Skeletal muscle tissue (tissue), 4 donors: ENCODE results near the gene CLPX. TPM values are rescaled to one million over a fixed set of nuclear protein-coding genes. Genes with fewer than 3 reads are reported as not detected.
A peak's percentile ranks its signal among the peaks of the same experiment; 100 is the strongest.

Experiments
- H3K27ac ChIP-seq: one replicate; pipeline ENCODE4 v1.7.0; 2013; ENCODE audit warnings: mild to moderate bottlenecking, low read depth, low read length, inconsistent platforms
- H3K27me3 ChIP-seq, 3 donors: one replicate each; pipeline ENCODE4 v1.7.0; 2013; ENCODE audit warnings: low read length in 3 of 3; ENCODE audit not compliant: control insufficient read depth in 3 of 3, insufficient read depth in 3 of 3
- H3K36me3 ChIP-seq, 3 donors: one replicate each; pipeline ENCODE4 v1.7.0; 2013; ENCODE audit warnings: low read length in 3 of 3; ENCODE audit not compliant: control insufficient read depth in 3 of 3, insufficient read depth in 3 of 3
- H3K4me1 ChIP-seq, 3 donors: one replicate each; pipeline ENCODE4 v1.7.0; 2013; ENCODE audit warnings: low read length in 3 of 3, mild to moderate bottlenecking in 3 of 3; ENCODE audit not compliant: control insufficient read depth in 3 of 3, insufficient read depth in 3 of 3
- H3K4me3 ChIP-seq, 3 donors: one replicate each; pipeline ENCODE4 v1.7.0; 2013; ENCODE audit warnings: low read length in 3 of 3
- H3K9ac ChIP-seq, 3 donors: one replicate each; pipeline ENCODE4 v1.7.0; 2013; ENCODE audit warnings: low read length in 3 of 3, mild to moderate bottlenecking in 3 of 3, moderate library complexity in 2 of 3, low read depth in 1 of 3
- H3K9me3 ChIP-seq, 3 donors: one replicate each; pipeline ENCODE4 v1.7.0; 2013; ENCODE audit warnings: low read length in 3 of 3; ENCODE audit not compliant: control insufficient read depth in 3 of 3
- total RNA-seq: library from RNA; depleted of rRNA; stranded (reverse); fragments of >200 nt; gene quantifications from one replicate; pipeline ENCODE4 v1.2.3, GENCODE V29; 2014
- donor health status: Osteomylitis.

The CLPX gene
- total RNA-seq, 1 donor from 2014 or later = 42.3 TPM

GRCh38 chr15:65115542-65115941 lies 69.6 kb downstream of the CLPX start:
- Histone ChIP-seq H3K4me3 (no peak overlapping the region), H3K4me1 (peaks cover 0 to 2% (median 0%) of the 10 kb centered on the region in 3 donors), H3K36me3 (peaks cover 22 to 60% (median 39%) of the 10 kb centered on the region in 3 donors), H3K27ac (no peak overlapping the region), H3K9ac (no peak overlapping the region), H3K27me3 (no peaks in the 10 kb centered on the region), H3K9me3 (no peaks in the 10 kb centered on the region)

DNA sequence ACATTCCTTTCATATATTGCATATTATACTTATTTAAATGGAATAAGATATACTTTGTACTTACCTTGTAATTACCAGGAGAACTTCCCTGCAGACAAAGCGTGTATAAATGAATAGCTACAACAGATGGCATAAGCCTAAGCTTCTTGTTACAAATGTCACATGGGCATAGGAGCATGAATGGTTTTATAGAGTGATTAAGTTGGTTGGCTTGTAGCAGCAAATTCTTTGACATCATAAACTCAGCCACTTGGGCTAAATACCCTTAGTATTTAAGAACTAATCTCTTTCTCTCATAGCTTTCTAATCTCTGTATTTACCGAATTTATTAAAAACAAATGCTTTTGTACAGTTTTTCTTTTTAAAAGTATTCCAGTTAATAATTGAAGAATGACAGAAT lies 70.1 kb downstream of the CLPX start, which contains the start of gene UBAP1L:
Gene UBAP1L, minus strand, starts transcription at position 115 of the 400 bp plus-strand sequence. CDS start 8,985 bp downstream, outside the sequence.
- Histone ChIP-seq H3K27ac (no peak within 1 kb of the TSS), H3K36me3 (peaks cover 22 to 60% (median 39%) of the 10 kb centered on the region in 3 donors)

DNA sequence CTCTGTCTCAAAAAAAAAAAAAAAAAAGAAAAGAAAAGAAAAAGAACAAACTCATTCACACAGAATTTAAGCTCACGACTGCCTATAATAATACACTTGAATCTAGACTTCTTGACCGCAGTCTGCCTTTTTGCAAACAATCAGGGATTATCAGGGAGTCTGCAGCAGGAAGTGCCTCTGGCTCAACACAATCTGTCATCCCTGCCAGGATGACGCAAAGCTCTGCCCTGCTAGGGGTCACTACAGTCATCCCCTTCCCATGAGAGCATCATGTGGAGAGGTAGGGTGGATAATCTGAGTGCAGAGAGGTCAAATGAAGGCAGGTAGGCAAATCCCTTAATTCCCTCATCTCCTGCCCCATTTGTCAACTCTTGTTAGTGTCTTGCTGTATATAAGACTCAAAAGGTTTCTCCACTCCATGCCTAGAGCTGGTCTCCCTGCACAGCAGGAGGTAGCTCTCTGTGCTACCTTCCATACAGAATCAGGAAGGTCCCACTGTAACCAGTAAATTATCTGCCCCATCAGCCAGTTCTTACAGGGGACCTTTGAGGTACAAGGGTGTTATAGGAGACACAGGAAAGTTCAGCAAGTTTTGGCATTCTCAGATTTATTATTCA lies 74.4 kb downstream of the CLPX start:
- H3K9ac ChIP-seq = no peak overlapping the region
- H3K9me3 ChIP-seq = no peaks in the 10 kb centered on the region
- H3K27ac ChIP-seq = no peak overlapping the region
- no peaks in the 10 kb centered on the region for H3K27me3 ChIP-seq
- no peak overlapping the region for H3K4me3 ChIP-seq
- peaks cover 13 to 33% (median 20%) of the 10 kb centered on the region in 3 donors for H3K36me3 ChIP-seq
- H3K4me1 ChIP-seq = peaks cover 0 to 2% (median 0%) of the 10 kb centered on the region in 3 donors

More for the DNA sequence above, 70.1 kb downstream of the CLPX start, which contains the start of gene UBAP1L:
- H3K27me3 ChIP-seq = no peaks in the 10 kb centered on the region
- H3K9ac ChIP-seq = no peak within 1 kb of the TSS
- H3K4me1 ChIP-seq = peaks cover 0 to 2% (median 0%) of the 10 kb centered on the region in 3 donors
- no peak within 1 kb of the TSS for H3K4me3 ChIP-seq
- no peaks in the 10 kb centered on the region for H3K9me3 ChIP-seq

GRCh38 chr15:65106011-65106590 lies 79.0 kb downstream of the CLPX start:
- Histone ChIP-seq H3K27me3 (no peaks in the 10 kb centered on the region), H3K4me1 (peaks cover 0 to 6% (median 2%) of the 10 kb centered on the region in 3 donors), H3K9me3 (no peaks in the 10 kb centered on the region), H3K36me3 (peaks cover 7 to 16% (median 16%) of the 10 kb centered on the region in 3 donors), H3K27ac (no peak overlapping the region), H3K4me3 (no peak overlapping the region), H3K9ac (no peak overlapping the region)

GRCh38 chr15:65105038-65105437 lies 80.1 kb downstream of the CLPX start:
- Histone ChIP-seq H3K36me3 (peaks cover 17 to 23% (median 19%) of the 10 kb centered on the region in 3 donors), H3K4me3 (no peak overlapping the region), H3K9ac (no peak overlapping the region), H3K27ac (no peak overlapping the region), H3K4me1 (peaks cover 0 to 6% (median 2%) of the 10 kb centered on the region in 3 donors), H3K9me3 (no peaks in the 10 kb centered on the region), H3K27me3 (no peaks in the 10 kb centered on the region)

GRCh38 chr15:65102912-65103311 lies 82.2 kb downstream of the CLPX start:
- peaks cover 0 to 6% (median 2%) of the 10 kb centered on the region in 3 donors for H3K4me1 ChIP-seq
- H3K27ac ChIP-seq = no peak overlapping the region
- no peak overlapping the region for H3K9ac ChIP-seq
- H3K9me3 ChIP-seq = no peaks in the 10 kb centered on the region
- peaks cover 31 to 43% (median 36%) of the 10 kb centered on the region in 3 donors for H3K36me3 ChIP-seq
- no peaks in the 10 kb centered on the region for H3K27me3 ChIP-seq
- H3K4me3 ChIP-seq = no peak overlapping the region

GRCh38 chr15:65101891-65102708 lies 83.0 kb downstream of the CLPX start:
- peaks cover 3 to 9% (median 3%) of the 10 kb centered on the region in 3 donors for H3K4me1 ChIP-seq
- H3K27ac ChIP-seq = no peak overlapping the region
- peaks cover 39 to 46% (median 40%) of the 10 kb centered on the region in 3 donors for H3K36me3 ChIP-seq
- H3K4me3 ChIP-seq = no peak overlapping the region
- no peaks in the 10 kb centered on the region for H3K9me3 ChIP-seq
- H3K27me3 ChIP-seq = no peaks in the 10 kb centered on the region
- H3K9ac ChIP-seq = no peak overlapping the region

- H3K9me3 ChIP-seq = no peaks in the 10 kb centered on the region
- H3K9ac ChIP-seq = no peak overlapping the region
- H3K27ac ChIP-seq = no peak overlapping the region
- H3K27me3 ChIP-seq = no peaks in the 10 kb centered on the region
- peaks cover 40 to 46% (median 42%) of the 10 kb centered on the region in 3 donors for H3K36me3 ChIP-seq
- H3K4me1 ChIP-seq = peaks cover 4 to 15% (median 9%) of the 10 kb centered on the region in 3 donors
- no peak overlapping the region for H3K4me3 ChIP-seq
These were observed 83.7 kb downstream of the CLPX start for GRCh38 chr15:65101411-65101890.

GRCh38 chr15:65100442-65100841 lies 84.7 kb downstream of the CLPX start:
- Histone ChIP-seq H3K9ac (peak overlapping the region in 1 of 3 donors; percentile 14), H3K36me3 (peaks cover 34 to 39% (median 38%) of the 10 kb centered on the region in 3 donors), H3K4me1 (peaks cover 4 to 16% (median 13%) of the 10 kb centered on the region in 3 donors), H3K4me3 (no peak overlapping the region), H3K9me3 (no peaks in the 10 kb centered on the region), H3K27ac (no peak overlapping the region), H3K27me3 (no peaks in the 10 kb centered on the region)
